Neural cell (in vitro differentiated cells): ENCODE measurements around the gene TMC2.

Experiments used
- CTCF ChIP-seq: fragments of 450-650 bp; IDR thresholded peaks from 2 replicates; pipeline ENCODE4 v1.5.1; 2014; ENCODE audit warnings: antibody characterized with exemption, mild to moderate bottlenecking, moderate library complexity; ENCODE audit not compliant: poor library complexity, severe bottlenecking
- EP300 ChIP-seq: fragments of 450-650 bp; conservative IDR thresholded peaks from 2 replicates; pipeline ENCODE4 v1.6.1; 2014; ENCODE audit warnings: antibody characterized with exemption, mild to moderate bottlenecking, moderate library complexity; ENCODE audit not compliant: poor library complexity, severe bottlenecking
- EZH2 ChIP-seq: fragments of 200-600, 300-800 bp; shearing (Covaris generic), sonication (generic); IDR thresholded peaks from 2 replicates; pipeline ENCODE4 v1.6.1; 2014; ENCODE audit warnings: antibody characterized with exemption, low read length, borderline replicate concordance, mild to moderate bottlenecking; ENCODE audit not compliant: insufficient read depth, poor library complexity, severe bottlenecking
- POLR2AphosphoS5 ChIP-seq: IDR thresholded peaks from 2 replicates; pipeline ENCODE4 v1.6.1; 2012

GRCh38 chr20:2653556-2654383 is 117.4 kb downstream of the TMC2 start:
- TF ChIP-seq POLR2AphosphoS5 = no peak
- TF ChIP-seq CTCF = no peak
- TF ChIP-seq EP300 = no peak
- no peak for TF ChIP-seq EZH2
